GM12878 (cell line): ENCODE measurements around the gene WNT5B. TPM values are rescaled to one million over a fixed set of nuclear protein-coding genes. Genes with fewer than 3 reads are reported as not detected.

Experiments
- ATAC-seq: fragments of 200-7000 bp; cut with Tn5 transposase; 3 replicates; pipeline ENCODE4 v1.9.1; 2020; ENCODE audit warnings: mild to moderate bottlenecking, moderate library complexity
- BruUV-seq: library from RNA; stranded (reverse); fragments of 400-500 nt; replicated peaks from 2 replicates; lab custom pipeline; 2021; lab: Mats Ljungman, UMichigan
- CTCF ChIA-PET: fragments of 300-600 bp; sonication (Branson Sonifier 250); formaldehyde crosslinking; extraction: SDS; loops from one replicate; lab custom pipeline; 2021; ENCODE audit warnings: inconsistent platforms; lab: Yijun Ruan, JAX
- POLR2A ChIA-PET: fragments of 350-600 bp; formaldehyde crosslinking; extraction: SDS; loops from one replicate; lab custom pipeline; 2021; ENCODE audit warnings: inconsistent platforms; lab: Charles Lee
- RAD21 ChIA-PET: fragments of 300-600 bp; sonication (Branson Sonifier 250); formaldehyde crosslinking; loops from one replicate; lab custom pipeline; 2023; ENCODE audit warnings: antibody characterized with exemption; ENCODE audit not compliant: unreplicated experiment; lab: Charles Lee
- SMC1A ChIA-PET: fragments of 300-600 bp; sonication (Branson Sonifier 250); formaldehyde crosslinking; loops from one replicate; lab custom pipeline; 2023; ENCODE audit not compliant: unreplicated experiment, uncharacterized antibody; lab: Charles Lee
- DNase-seq: peaks from one replicate; pipeline ENCODE4 v3.0.0-alpha.2; 2011; ENCODE audit warnings: low read depth, low spot score
- FAIRE-seq: peaks from 3 replicates; lab custom pipeline; 2011; peaks lifted over from hg19 to GRCh38; lab: Jason Lieb, UNC
- H2AFZ ChIP-seq: 2 replicates; pipeline ENCODE4 v1.6.0; 2011; ENCODE audit warnings: low read depth, low read length, control low read depth; ENCODE audit not compliant: control insufficient read depth
- H3K27ac ChIP-seq: 2 replicates; pipeline ENCODE4 v1.5.1; 2011; ENCODE audit warnings: control low read depth; ENCODE audit not compliant: control insufficient read depth, insufficient read depth
- H3K27me3 ChIP-seq, 2 experiments: replicated peaks in 1 of 2; 2 replicates each; pipeline versions ENCODE4 v1.6.0 to v1.6.1; 2011; ENCODE audit warnings: low read length in 1 of 2; ENCODE audit not compliant: control insufficient read depth in 2 of 2, insufficient read depth in 2 of 2
- H3K36me3 ChIP-seq, 2 experiments: 2 replicates each; pipeline ENCODE4 v1.5.1; 2011; ENCODE audit warnings: low read length in 1 of 2; ENCODE audit not compliant: control insufficient read depth in 2 of 2, insufficient read depth in 2 of 2
- H3K4me1 ChIP-seq: 2 replicates; pipeline ENCODE4 v1.6.1; 2011; ENCODE audit warnings: mild to moderate bottlenecking, low read length, moderate library complexity, mixed read lengths; ENCODE audit not compliant: control insufficient read depth, insufficient read depth
- H3K4me2 ChIP-seq: 2 replicates; pipeline ENCODE4 v1.6.0; 2011; ENCODE audit warnings: control low read depth; ENCODE audit not compliant: control insufficient read depth, insufficient read depth
- H3K4me3 ChIP-seq: fragments of 200-600 bp; sonication (generic); 2 replicates; pipeline ENCODE4 v1.5.1; 2016
- H3K79me2 ChIP-seq: 2 replicates; pipeline ENCODE4 v1.6.0; 2011; ENCODE audit warnings: low read length; ENCODE audit not compliant: control insufficient read depth, insufficient read depth
- H3K9ac ChIP-seq: 2 replicates; pipeline ENCODE4 v1.8.0; 2011; ENCODE audit warnings: low read length, control low read depth, mixed read lengths; ENCODE audit not compliant: control insufficient read depth, insufficient read depth
- H3K9me3 ChIP-seq: replicated peaks from 3 replicates; pipeline ENCODE4 v1.5.1; 2011; ENCODE audit warnings: mild to moderate bottlenecking, low read length; ENCODE audit not compliant: control insufficient read depth, insufficient read depth
- H4K20me1 ChIP-seq: 2 replicates; pipeline ENCODE4 v1.6.0; 2011; ENCODE audit not compliant: control insufficient read depth, insufficient read depth
- ETV6 ChIP-seq, 2 experiments: fragments of 450-650 bp in 1 of 2; IDR thresholded peaks in 1 of 2; conservative IDR thresholded peaks in 1 of 2; 2 replicates each; pipeline ENCODE4 v1.6.1; 2014; ENCODE audit warnings: antibody characterized with exemption in 1 of 2, borderline replicate concordance in 1 of 2, low read depth in 1 of 2, mild to moderate bottlenecking in 1 of 2, moderate library complexity in 1 of 2
- FOS ChIP-seq: IDR thresholded peaks from 3 replicates; pipeline ENCODE4 v1.6.1; 2011; ENCODE audit warnings: borderline replicate concordance; ENCODE audit not compliant: insufficient read length; ENCODE audit errors: extremely low read depth
- NR2C1 ChIP-seq: fragments of 450-650 bp; IDR thresholded peaks from 2 replicates; pipeline ENCODE4 v1.6.1; 2017; ENCODE audit warnings: antibody characterized with exemption, mild to moderate bottlenecking, moderate library complexity
- RBBP5 ChIP-seq: fragments of 200-600 bp; sonication (generic); conservative IDR thresholded peaks from 2 replicates; pipeline ENCODE4 v1.6.1; 2016
- RELA ChIP-seq: fragments of 450-650 bp; IDR thresholded peaks from 2 replicates; pipeline ENCODE4 v1.8.0; 2014; ENCODE audit warnings: borderline replicate concordance; ENCODE audit not compliant: partially characterized antibody
- SUZ12 ChIP-seq: fragments of 200-600 bp; sonication (generic); IDR thresholded peaks from one replicate; pipeline ENCODE4 v1.6.1; 2018; ENCODE audit warnings: antibody characterized with exemption, mild to moderate bottlenecking; ENCODE audit not compliant: unreplicated experiment
- whole genome bisulfite sequencing: methylation state at CpG from one replicate; pipeline ENCODE4 v1.1.6; 2016; ENCODE audit warnings: low lambda C conversion rate; ENCODE audit not compliant: insufficient replicate concordance, insufficient coverage; ENCODE audit errors: missing lambda C conversion rate; 5-methylcytosine and 5-hydroxymethylcytosine counted together
- in situ Hi-C: fragments of 300-500 bp; cut with MboI; formaldehyde crosslinking; loops from 9 replicates; pipeline ENCODE4 v1.14.3; 2018; ENCODE audit warnings: mixed read lengths
- intact Hi-C: fragments of 100-400 bp; cut with micrococcal nuclease; formaldehyde crosslinking; loops from one replicate; pipeline ENCODE4 v1.14.2; 2022; ENCODE audit not compliant: unreplicated experiment
- polyA plus RNA-seq, 11 experiments: library from polyadenylated mRNA; depleted of rRNA in 4 of 11; unstranded in 6 of 11; stranded (reverse) in 5 of 11; fragments of >200 nt; fragmentation: Nextera tagmentation in 4 of 11; fragmentation: Illumina TruSeq in 1 of 11; extraction: Ambion mirVana in 4 of 11; extraction: Trizol in 1 of 11; gene quantifications; 1 replicate in 1 of 11; 2 replicates in 10 of 11; pipeline versions ENCODE4 v1.2.1 to v1.2.3, GENCODE V29; 2011 to 2016; ENCODE audit warnings: inconsistent platforms in 2 of 11, missing spikeins in 2 of 11, low read depth in 1 of 11
- total RNA-seq, 4 experiments: library from RNA; depleted of rRNA in 3 of 4; stranded (reverse); fragments of >200 nt in 3 of 4; fragmentation: Illumina TruSeq in 1 of 4; extraction: Trizol in 1 of 4; gene quantifications; 2 replicates each; pipeline versions ENCODE4 v1.2.1 to v1.2.3, GENCODE V29; 2013 to 2021
- TF ChIP-seq, protein P1 (sequence below): IDR thresholded peaks from 2 replicates; pipeline ENCODE4 v1.6.1; 2012; ENCODE audit warnings: low read depth, low read length, improper control_type of control experiment
- TF ChIP-seq, protein P2 (sequence below): fragments of 450-650 bp; IDR thresholded peaks from 2 replicates; pipeline ENCODE4 v1.6.1; 2016; ENCODE audit warnings: mild to moderate bottlenecking, moderate library complexity, borderline replicate concordance

Gene WNT5B
- total and polyA plus RNA-seq, 10 of the 15 experiments (the other 5 are each of a cell fraction or from before 2014, with no cell fraction given): 0.45 to 18.3 (median 5.4) TPM

DNA sequence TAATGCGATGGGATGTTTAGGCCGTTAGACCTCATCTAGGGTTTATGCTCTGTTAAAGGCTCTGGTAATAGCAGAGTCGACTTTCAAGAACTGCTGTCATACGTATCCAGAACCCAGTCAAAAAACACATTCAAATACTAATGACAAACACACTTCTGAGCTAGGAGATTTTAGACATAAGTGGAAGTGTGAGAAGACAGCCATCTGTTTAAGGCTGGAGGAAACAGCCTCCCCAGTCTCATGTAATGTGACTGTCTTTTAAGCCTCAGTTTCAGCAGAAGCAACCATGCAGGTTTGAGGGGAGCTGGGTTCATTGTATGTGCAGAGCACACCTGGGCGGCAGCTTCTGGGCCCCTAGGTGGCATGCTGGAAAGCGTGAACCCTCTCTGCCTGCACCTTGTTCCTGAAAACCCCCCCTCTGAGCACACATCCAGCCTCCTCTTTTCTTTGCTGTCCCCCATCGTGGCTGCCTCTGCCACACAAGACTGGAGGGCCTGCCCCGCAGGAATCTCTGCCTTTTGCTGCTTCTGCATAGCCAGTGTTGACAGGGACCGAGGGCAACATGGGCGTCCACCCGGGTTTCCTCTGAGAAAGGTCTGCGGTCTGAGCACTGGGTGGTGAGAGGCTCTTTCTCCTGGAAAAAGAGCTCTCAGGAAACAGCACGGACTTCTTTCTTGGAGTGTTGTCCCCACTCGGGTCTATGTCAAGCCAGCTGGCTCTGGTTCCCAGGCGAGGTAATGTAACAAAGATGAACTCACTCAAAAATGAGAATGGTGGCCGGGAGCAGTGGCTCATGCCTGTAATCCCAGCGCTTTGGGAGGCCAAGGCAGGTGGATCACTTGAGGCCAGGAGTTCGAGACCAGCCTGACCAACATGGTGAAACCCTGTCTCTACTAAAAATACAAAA lies 11.6 kb downstream of the WNT5B start:
- DNase-seq: no peak
- RAD21 ChIA-PET: interaction anchor here (0.6 kb wide), 1 partner anchor 11 kb away, joined by 3 read pairs; the partner anchor contains the start of gene WNT5B
- H2AFZ ChIP-seq: no peak overlapping the region
- TF ChIP-seq RBBP5 (no peak), FOS (no peak), RELA (no peak), ETV6 (conservative IDR thresholded peaks at IDR 0.05 in 1 of 2, IDR thresholded peaks at IDR 0.05 in 1 of 2; ENCODE audit: borderline replicate concordance in 1 of 2, low read depth in 1 of 2) (no peak), NR2C1 (no peak), SUZ12 (no peak)
- TF ChIP-seq, protein P1, sequence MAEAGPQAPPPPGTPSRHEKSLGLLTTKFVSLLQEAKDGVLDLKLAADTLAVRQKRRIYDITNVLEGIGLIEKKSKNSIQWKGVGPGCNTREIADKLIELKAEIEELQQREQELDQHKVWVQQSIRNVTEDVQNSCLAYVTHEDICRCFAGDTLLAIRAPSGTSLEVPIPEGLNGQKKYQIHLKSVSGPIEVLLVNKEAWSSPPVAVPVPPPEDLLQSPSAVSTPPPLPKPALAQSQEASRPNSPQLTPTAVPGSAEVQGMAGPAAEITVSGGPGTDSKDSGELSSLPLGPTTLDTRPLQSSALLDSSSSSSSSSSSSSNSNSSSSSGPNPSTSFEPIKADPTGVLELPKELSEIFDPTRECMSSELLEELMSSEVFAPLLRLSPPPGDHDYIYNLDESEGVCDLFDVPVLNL: no peak
- TF ChIP-seq, protein P2, sequence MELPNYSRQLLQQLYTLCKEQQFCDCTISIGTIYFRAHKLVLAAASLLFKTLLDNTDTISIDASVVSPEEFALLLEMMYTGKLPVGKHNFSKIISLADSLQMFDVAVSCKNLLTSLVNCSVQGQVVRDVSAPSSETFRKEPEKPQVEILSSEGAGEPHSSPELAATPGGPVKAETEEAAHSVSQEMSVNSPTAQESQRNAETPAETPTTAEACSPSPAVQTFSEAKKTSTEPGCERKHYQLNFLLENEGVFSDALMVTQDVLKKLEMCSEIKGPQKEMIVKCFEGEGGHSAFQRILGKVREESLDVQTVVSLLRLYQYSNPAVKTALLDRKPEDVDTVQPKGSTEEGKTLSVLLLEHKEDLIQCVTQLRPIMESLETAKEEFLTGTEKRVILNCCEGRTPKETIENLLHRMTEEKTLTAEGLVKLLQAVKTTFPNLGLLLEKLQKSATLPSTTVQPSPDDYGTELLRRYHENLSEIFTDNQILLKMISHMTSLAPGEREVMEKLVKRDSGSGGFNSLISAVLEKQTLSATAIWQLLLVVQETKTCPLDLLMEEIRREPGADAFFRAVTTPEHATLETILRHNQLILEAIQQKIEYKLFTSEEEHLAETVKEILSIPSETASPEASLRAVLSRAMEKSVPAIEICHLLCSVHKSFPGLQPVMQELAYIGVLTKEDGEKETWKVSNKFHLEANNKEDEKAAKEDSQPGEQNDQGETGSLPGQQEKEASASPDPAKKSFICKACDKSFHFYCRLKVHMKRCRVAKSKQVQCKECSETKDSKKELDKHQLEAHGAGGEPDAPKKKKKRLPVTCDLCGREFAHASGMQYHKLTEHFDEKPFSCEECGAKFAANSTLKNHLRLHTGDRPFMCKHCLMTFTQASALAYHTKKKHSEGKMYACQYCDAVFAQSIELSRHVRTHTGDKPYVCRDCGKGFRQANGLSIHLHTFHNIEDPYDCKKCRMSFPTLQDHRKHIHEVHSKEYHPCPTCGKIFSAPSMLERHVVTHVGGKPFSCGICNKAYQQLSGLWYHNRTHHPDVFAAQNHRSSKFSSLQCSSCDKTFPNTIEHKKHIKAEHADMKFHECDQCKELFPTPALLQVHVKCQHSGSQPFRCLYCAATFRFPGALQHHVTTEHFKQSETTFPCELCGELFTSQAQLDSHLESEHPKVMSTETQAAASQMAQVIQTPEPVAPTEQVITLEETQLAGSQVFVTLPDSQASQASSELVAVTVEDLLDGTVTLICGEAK: no peak
- TF ChIP-seq, all 136 proteins: peak for 0
- POLR2A ChIA-PET: interaction anchor here (0.5 to 0.6 kb wide), 2 partner anchors 25 to 97 kb away, joined by 3 to 4 read pairs; no protein-coding TSS in a partner anchor
- CTCF ChIA-PET: interaction anchor here (0.5 to 0.7 kb wide), 2 partner anchors 152 to 193 kb away, joined by 3 read pairs; no protein-coding TSS in a partner anchor
- Histone ChIP-seq H3K9ac (no peak overlapping the region), H3K9me3 (no peaks in the 10 kb centered on the region), H3K27me3 (no peaks in the 10 kb centered on the region), H4K20me1 (no peaks in the 10 kb centered on the region), H3K4me1 (no peaks in the 10 kb centered on the region), H3K4me3 (no peak overlapping the region), H3K79me2 (no peaks in the 10 kb centered on the region), H3K27ac (no peak overlapping the region), H3K36me3 (no peaks in the 10 kb centered on the region), H3K4me2 (no peak overlapping the region)
- ATAC-seq: no peak
- in situ Hi-C loops: loop anchor here (10.0 kb wide), 1 partner anchor 944 kb away; no protein-coding TSS in a partner anchor
- no peak for FAIRE-seq
- 68% methylated on average over 18 of the region's 18 CpGs for WGBS
- intact Hi-C loops: no loop called here
- SMC1A ChIA-PET: interaction anchor here (0.6 to 1.6 kb wide), 2 partner anchors 9 to 118 kb away, joined by 3 to 4 read pairs; no protein-coding TSS in a partner anchor
- BruUV-seq: no TSS peak
